Mucosa of descending colon (tissue), 3 donors: ENCODE measurements around the gene PAK1IP1. TPM values are rescaled to one million over a fixed set of nuclear protein-coding genes. Genes with fewer than 3 reads are reported as not detected.

Experiments
- ATAC-seq: fragments of 200-7000 bp; cut with Tn5 transposase; one replicate; pipeline ENCODE4 v1.9.1; 2020; ENCODE audit warnings: mild to moderate bottlenecking, moderate library complexity
- DNase-seq, 3 donors: peaks; one replicate each; pipeline ENCODE4 v3.0.0-alpha.2; 2020
- H3K36me3 ChIP-seq: fragments of 200-600 bp; one replicate; pipeline ENCODE4 v1.8.0; 2021; ENCODE audit warnings: low read depth, mild to moderate bottlenecking
- H3K4me1 ChIP-seq: fragments of 200-600 bp; one replicate; pipeline ENCODE4 v1.8.0; 2021; ENCODE audit warnings: low read depth, mild to moderate bottlenecking
- H3K4me3 ChIP-seq: fragments of 200-600 bp; one replicate; pipeline ENCODE4 v1.8.0; 2021; ENCODE audit warnings: mild to moderate bottlenecking
- H3K9me3 ChIP-seq: fragments of 200-600 bp; one replicate; pipeline ENCODE4 v1.8.0; 2021; ENCODE audit warnings: mild to moderate bottlenecking
- CTCF ChIP-seq: fragments of 200-600 bp; IDR thresholded peaks from one replicate; pipeline ENCODE4 v1.8.0; 2022; ENCODE audit warnings: antibody characterized with exemption, mild to moderate bottlenecking
- intact Hi-C, 2 donors: fragments of 100-400 bp; cut with DNase I in 1 of 2; cut with micrococcal nuclease in 1 of 2; formaldehyde crosslinking; loops; one replicate each; pipeline versions ENCODE4 v1.11.0 to v1.11.1; 2022; cut with DNase I, micrococcal nuclease
- total RNA-seq, 3 donors: library from RNA; stranded (reverse); fragmentation: NEBNext Ultra II Directional in 2 of 3; extraction: Animal tissue kit (Norgen Biotek cat#: 25700) in 2 of 3; gene quantifications; one replicate each; pipeline versions ENCODE4 v1.2.1 to v1.2.4, GENCODE V29; 2021 to 2023
- donor health status: DM: no; HTN: no; CAD: no; lungs with moderate emphysema.
- donor health status: DM: no; HTN: no; CAD: no.
- donor health status: DM: no; HTN: yes; CAD: no.

The PAK1IP1 gene
- total RNA-seq, 3 donors from 2014 or later = 5.8 to 12.5 (median 9.8) TPM

GRCh38 chr6:10681795-10682194 is 13.0 kb upstream of the PAK1IP1 start:
- no peak for DNase-seq
- no peak for TF ChIP-seq CTCF
- Histone ChIP-seq H3K4me1 (no peaks in the 10 kb centered on the region), H3K9me3 (no peaks in the 10 kb centered on the region), H3K4me3 (no peak overlapping the region), H3K36me3 (no peaks in the 10 kb centered on the region)
- intact Hi-C loops = no loop called here
- ATAC-seq = no peak

GRCh38 chr6:10682355-10682988 is 12.3 kb upstream of the PAK1IP1 start:
- Histone ChIP-seq H3K9me3 (no peaks in the 10 kb centered on the region), H3K4me1 (no peaks in the 10 kb centered on the region), H3K36me3 (no peaks in the 10 kb centered on the region), H3K4me3 (no peak overlapping the region)
- DNase-seq = no peak
- no peak for TF ChIP-seq CTCF
- no peak for ATAC-seq
- intact Hi-C loops = no loop called here

- ATAC-seq = no peak
- no peaks in the 10 kb centered on the region for H3K9me3 ChIP-seq
- TF ChIP-seq CTCF = no peak
- no peak overlapping the region for H3K4me3 ChIP-seq
- intact Hi-C loops = no loop called here
- H3K4me1 ChIP-seq = no peaks in the 10 kb centered on the region
- no peaks in the 10 kb centered on the region for H3K36me3 ChIP-seq
- DNase-seq = no peak
Observed at GRCh38 chr6:10684618-10685017, 10.2 kb upstream of the PAK1IP1 start.

- Histone ChIP-seq H3K4me3 (no peak overlapping the region), H3K9me3 (no peaks in the 10 kb centered on the region), H3K36me3 (no peaks in the 10 kb centered on the region), H3K4me1 (no peaks in the 10 kb centered on the region)
- TF ChIP-seq CTCF = no peak
- intact Hi-C loops = no loop called here
- no peak for ATAC-seq
- DNase-seq = no peak
Observed at GRCh38 chr6:10685092-10685915, 9.5 kb upstream of the PAK1IP1 start.

- TF ChIP-seq CTCF = no peak
- DNase-seq = no peak
- ATAC-seq = no peak
- H3K36me3 ChIP-seq = no peaks in the 10 kb centered on the region
- no peaks in the 10 kb centered on the region for H3K9me3 ChIP-seq
- intact Hi-C loops = no loop called here
- no peak overlapping the region for H3K4me3 ChIP-seq
- no peaks in the 10 kb centered on the region for H3K4me1 ChIP-seq
Observed at GRCh38 chr6:10686901-10687300, 7.9 kb upstream of the PAK1IP1 start.
